Measurements from ENCODE around the gene SUFU.

SUFU gene

GRCh38 chr10:102598243-102598642, 94.5 kb downstream of the SUFU start:
- H3K27ac ChIP-seq = no peak overlapping the region
- H3K36me3 ChIP-seq (ENCODE audit: insufficient read depth) = no peaks in the 10 kb centered on the region
- no peaks in the 10 kb centered on the region for H3K79me2 ChIP-seq (ENCODE audit: insufficient read depth, low read depth)
- no peaks in the 10 kb centered on the region for H3K27me3 ChIP-seq (ENCODE audit: insufficient read depth, low read depth)
- H3K9ac ChIP-seq = no peak overlapping the region
- H4K20me1 ChIP-seq (ENCODE audit: insufficient read depth) = no peaks in the 10 kb centered on the region
- H3K4me2 ChIP-seq = no peak overlapping the region
- H3K4me1 ChIP-seq (ENCODE audit: low read depth, poor library complexity, severe bottlenecking) = peaks cover 5% of the 10 kb centered on the region
- no peak overlapping the region for H2AFZ ChIP-seq (ENCODE audit: low read depth)
- TF ChIP-seq CTCF (conservative IDR thresholded peaks at IDR 0.05; ENCODE audit: low read depth, low read length) = no peak
- no peak overlapping the region for H3K4me3 ChIP-seq (IDR thresholded peaks at IDR 0.05; ENCODE audit: insufficient read depth, low read depth, low read length)

- H3K27ac ChIP-seq = no peak overlapping the region
- no peak for TF ChIP-seq CTCF (conservative IDR thresholded peaks at IDR 0.05; ENCODE audit: low read depth, low read length)
- no peak overlapping the region for H2AFZ ChIP-seq (ENCODE audit: low read depth)
- H3K4me1 ChIP-seq (ENCODE audit: low read depth, poor library complexity, severe bottlenecking) = peaks cover 5% of the 10 kb centered on the region
- no peak overlapping the region for H3K4me3 ChIP-seq (IDR thresholded peaks at IDR 0.05; ENCODE audit: insufficient read depth, low read depth, low read length)
- no peaks in the 10 kb centered on the region for H3K27me3 ChIP-seq (ENCODE audit: insufficient read depth, low read depth)
- H3K9ac ChIP-seq = no peak overlapping the region
- H3K36me3 ChIP-seq (ENCODE audit: insufficient read depth) = no peaks in the 10 kb centered on the region
- H3K4me2 ChIP-seq = no peak overlapping the region
- no peaks in the 10 kb centered on the region for H3K79me2 ChIP-seq (ENCODE audit: insufficient read depth, low read depth)
- no peaks in the 10 kb centered on the region for H4K20me1 ChIP-seq (ENCODE audit: insufficient read depth)
Measured at GRCh38 chr10:102599565-102600327, 96.0 kb downstream of the SUFU start.

GRCh38 chr10:102600816-102601215, 97.0 kb downstream of the SUFU start:
- H3K4me2 ChIP-seq = no peak overlapping the region
- H3K36me3 ChIP-seq (ENCODE audit: insufficient read depth) = no peaks in the 10 kb centered on the region
- TF ChIP-seq CTCF (conservative IDR thresholded peaks at IDR 0.05; ENCODE audit: low read depth, low read length) = no peak
- no peak overlapping the region for H3K4me3 ChIP-seq (IDR thresholded peaks at IDR 0.05; ENCODE audit: insufficient read depth, low read depth, low read length)
- no peaks in the 10 kb centered on the region for H3K79me2 ChIP-seq (ENCODE audit: insufficient read depth, low read depth)
- H3K4me1 ChIP-seq (ENCODE audit: low read depth, poor library complexity, severe bottlenecking) = peaks cover 5% of the 10 kb centered on the region
- no peak overlapping the region for H2AFZ ChIP-seq (ENCODE audit: low read depth)
- no peaks in the 10 kb centered on the region for H4K20me1 ChIP-seq (ENCODE audit: insufficient read depth)
- H3K27ac ChIP-seq = no peak overlapping the region
- H3K9ac ChIP-seq = no peak overlapping the region
- H3K27me3 ChIP-seq (ENCODE audit: insufficient read depth, low read depth) = no peaks in the 10 kb centered on the region

- no peak for TF ChIP-seq CTCF (conservative IDR thresholded peaks at IDR 0.05; ENCODE audit: low read depth, low read length)
- Histone ChIP-seq H3K27ac (no peak overlapping the region), H2AFZ (ENCODE audit: low read depth) (no peak overlapping the region), H3K36me3 (ENCODE audit: insufficient read depth) (no peaks in the 10 kb centered on the region), H3K4me2 (no peak overlapping the region), H3K4me1 (ENCODE audit: low read depth, poor library complexity, severe bottlenecking) (peaks cover under 1% of the 10 kb centered on the region), H3K27me3 (ENCODE audit: insufficient read depth, low read depth) (no peaks in the 10 kb centered on the region), H4K20me1 (ENCODE audit: insufficient read depth) (no peaks in the 10 kb centered on the region), H3K9ac (no peak overlapping the region), H3K79me2 (ENCODE audit: insufficient read depth, low read depth) (no peaks in the 10 kb centered on the region), H3K4me3 (IDR thresholded peaks at IDR 0.05; ENCODE audit: insufficient read depth, low read depth, low read length) (no peak overlapping the region)
Measured at GRCh38 chr10:102601639-102602038, 97.9 kb downstream of the SUFU start.
